H1 (cell line): ENCODE data around the gene ADGRD2. TPM values are rescaled to one million over a fixed set of nuclear protein-coding genes. Genes with fewer than 3 reads are reported as not detected.

ENCODE experiments used
- CTCF ChIA-PET: fragments of 300-600 bp; sonication (Branson Sonifier 250); formaldehyde crosslinking; loops from one replicate; lab custom pipeline; 2021; ENCODE audit not compliant: partially characterized antibody; lab: Charles Lee
- POLR2A ChIA-PET: fragments of 300-600 bp; sonication (Branson Sonifier 250); formaldehyde crosslinking; loops from one replicate; lab custom pipeline; 2021; ENCODE audit warnings: inconsistent platforms; ENCODE audit not compliant: partially characterized antibody; lab: Charles Lee
- DNase-seq, 2 experiments: peaks; one replicate each; pipeline versions ENCODE4 v3.0.0 to v3.0.0-alpha.2; 2010 to 2022; ENCODE audit warnings: low spot score in 2 of 2, low read depth in 1 of 2, mixed read lengths in 1 of 2
- FAIRE-seq: peaks from 2 replicates; lab custom pipeline; 2011; peaks lifted over from hg19 to GRCh38; lab: Jason Lieb, UNC
- H2AFZ ChIP-seq: 2 replicates; pipeline ENCODE4 v1.8.1; 2012; ENCODE audit warnings: low read length, inconsistent platforms
- H2AK5ac ChIP-seq: 2 replicates; pipeline ENCODE4 v1.6.1; 2013; ENCODE audit warnings: low read depth, low read length
- H2BK120ac ChIP-seq: replicated peaks from 2 replicates; pipeline ENCODE3; 2013; ENCODE audit warnings: low read depth, low read length, inconsistent platforms
- H2BK12ac ChIP-seq: 2 replicates; pipeline ENCODE4 v1.6.1; 2013; ENCODE audit warnings: low read depth, low read length
- H2BK15ac ChIP-seq: 2 replicates; pipeline ENCODE4 v1.6.1; 2013; ENCODE audit warnings: low read length
- H2BK20ac ChIP-seq: 2 replicates; pipeline ENCODE4 v1.6.1; 2013; ENCODE audit warnings: low read length
- H2BK5ac ChIP-seq: 2 replicates; pipeline ENCODE4 v1.6.1; 2013; ENCODE audit warnings: low read depth, low read length
- H3K14ac ChIP-seq: 2 replicates; pipeline ENCODE4 v1.6.1; 2013; ENCODE audit warnings: inconsistent platforms; ENCODE audit not compliant: insufficient read length
- H3K18ac ChIP-seq: 2 replicates; pipeline ENCODE4 v1.6.1; 2013; ENCODE audit warnings: low read length; ENCODE audit errors: extremely low read depth
- H3K23ac ChIP-seq: 2 replicates; pipeline ENCODE4 v1.6.1; 2013; ENCODE audit warnings: inconsistent platforms; ENCODE audit not compliant: insufficient read length
- H3K23me2 ChIP-seq: 2 replicates; pipeline ENCODE4 v1.6.1; 2013; ENCODE audit warnings: low read depth, low read length
- H3K27ac ChIP-seq: 2 replicates; pipeline ENCODE4 v1.6.1; 2011; ENCODE audit warnings: low read depth, low read length, inconsistent platforms
- H3K27me3 ChIP-seq, 4 experiments: replicated peaks in 1 of 4; 1 replicate in 1 of 4; 2 replicates in 3 of 4; pipeline versions ENCODE4 v1.6.1 to v1.8.1; 2011 to 2013; ENCODE audit warnings: low read length in 3 of 4, mild to moderate bottlenecking in 3 of 4, inconsistent platforms in 2 of 4, mixed read lengths in 2 of 4, moderate library complexity in 1 of 4; ENCODE audit not compliant: control insufficient read depth in 3 of 4, insufficient read depth in 3 of 4; ENCODE audit errors: extremely low read depth in 1 of 4
- H3K36me3 ChIP-seq, 4 experiments: 2 replicates each; pipeline versions ENCODE4 v1.6.1 to v1.8.1; 2011 to 2013; ENCODE audit warnings: mild to moderate bottlenecking in 4 of 4, low read length in 3 of 4, moderate library complexity in 2 of 4, control low read depth in 1 of 4, inconsistent platforms in 1 of 4; ENCODE audit not compliant: insufficient read depth in 4 of 4, control insufficient read depth in 2 of 4
- H3K4ac ChIP-seq: replicated peaks from 2 replicates; pipeline ENCODE3; 2013; ENCODE audit warnings: low read length, low read depth, mixed read lengths, inconsistent platforms; ENCODE audit not compliant: insufficient read length
- H3K4me1 ChIP-seq, 4 experiments: replicated peaks in 1 of 4; 1 replicate in 1 of 4; 2 replicates in 3 of 4; pipeline versions ENCODE4 v1.6.1 to v1.8.1; 2011 to 2013; ENCODE audit warnings: low read length in 3 of 4, inconsistent platforms in 2 of 4, mixed read lengths in 1 of 4; ENCODE audit not compliant: insufficient read depth in 4 of 4, control insufficient read depth in 3 of 4
- H3K4me2 ChIP-seq, 2 experiments: 2 replicates each; pipeline versions ENCODE4 v1.6.1 to v1.8.1; 2011 to 2013; ENCODE audit warnings: low read depth in 2 of 2, low read length in 2 of 2, control low read depth in 1 of 2, inconsistent platforms in 1 of 2, mild to moderate bottlenecking in 1 of 2; ENCODE audit not compliant: insufficient read depth in 1 of 2
- H3K4me3 ChIP-seq, 4 experiments: fragments of 200-600, 300-600 bp in 1 of 4; sonication (generic), shearing (Covaris generic), sonication (Bioruptor Twin) in 1 of 4; 2 replicates each; pipeline versions ENCODE4 v1.5.1 to v1.8.1; 2011 to 2016; ENCODE audit warnings: low read length in 4 of 4, low read depth in 3 of 4, control low read depth in 2 of 4, inconsistent platforms in 2 of 4, mild to moderate bottlenecking in 2 of 4, mixed read lengths in 1 of 4, moderate library complexity in 1 of 4; ENCODE audit not compliant: insufficient read depth in 2 of 4; ENCODE audit errors: extremely low read depth in 1 of 4
- H3K56ac ChIP-seq: replicated peaks from 2 replicates; pipeline ENCODE3; 2013; ENCODE audit warnings: low read depth, mild to moderate bottlenecking, mixed read lengths, low read length, inconsistent platforms; ENCODE audit not compliant: insufficient read length
- H3K79me1 ChIP-seq: 2 replicates; pipeline ENCODE4 v1.6.1; 2013; ENCODE audit warnings: low read depth, low read length, control low read depth
- H3K79me2 ChIP-seq, 2 experiments: 2 replicates each; pipeline versions ENCODE4 v1.6.1 to v1.8.1; 2012 to 2013; ENCODE audit warnings: low read length in 2 of 2, mild to moderate bottlenecking in 2 of 2, inconsistent platforms in 1 of 2; ENCODE audit not compliant: insufficient read depth in 2 of 2, control insufficient read depth in 1 of 2
- H3K9ac ChIP-seq, 4 experiments: replicated peaks in 1 of 4; 1 replicate in 1 of 4; 2 replicates in 3 of 4; pipeline versions ENCODE4 v1.6.1 to v1.8.1; 2011 to 2013; ENCODE audit warnings: low read depth in 3 of 4, low read length in 3 of 4, control low read depth in 2 of 4, mild to moderate bottlenecking in 2 of 4, moderate library complexity in 2 of 4, inconsistent platforms in 1 of 4; ENCODE audit errors: extremely low read depth in 1 of 4
- H3K9me3 ChIP-seq, 2 experiments: 2 replicates each; pipeline versions ENCODE4 v1.6.1 to v1.8.1; 2012 to 2013; ENCODE audit warnings: mild to moderate bottlenecking in 2 of 2, moderate library complexity in 2 of 2, control low read depth in 1 of 2, inconsistent platforms in 1 of 2, low read depth in 1 of 2, low read length in 1 of 2, mixed read lengths in 1 of 2; ENCODE audit not compliant: insufficient read depth in 2 of 2
- H4K20me1 ChIP-seq, 2 experiments: replicated peaks in 1 of 2; 2 replicates each; pipeline versions ENCODE3 to v1.8.1; 2011 to 2013; ENCODE audit warnings: inconsistent platforms in 2 of 2, low read length in 2 of 2, mild to moderate bottlenecking in 1 of 2; ENCODE audit not compliant: insufficient read depth in 2 of 2, control insufficient read depth in 1 of 2
- H4K5ac ChIP-seq: 2 replicates; pipeline ENCODE4 v1.6.1; 2013; ENCODE audit warnings: low read length, low read depth, mixed read lengths, inconsistent platforms; ENCODE audit not compliant: insufficient read length
- H4K8ac ChIP-seq: 2 replicates; pipeline ENCODE4 v1.8.0; 2013; ENCODE audit warnings: mild to moderate bottlenecking, moderate library complexity, low read length, inconsistent platforms; ENCODE audit not compliant: insufficient read depth; ENCODE audit errors: extremely low read depth
- H4K91ac ChIP-seq: replicated peaks from 2 replicates; pipeline ENCODE3; 2013; ENCODE audit warnings: low read length, mixed read lengths, inconsistent platforms; ENCODE audit not compliant: insufficient read length
- ATF3 ChIP-seq: IDR thresholded peaks from 2 replicates; pipeline ENCODE4 v1.6.1; 2011; ENCODE audit warnings: low read depth, mild to moderate bottlenecking, low read length; ENCODE audit not compliant: insufficient read depth
- BRCA1 ChIP-seq: IDR thresholded peaks from 2 replicates; pipeline ENCODE4 v1.6.1; 2012; ENCODE audit warnings: low read depth, low read length, improper control_type of control experiment
- HDAC2 ChIP-seq, 2 experiments: fragments of 300-600 bp in 1 of 2; sonication (generic) in 1 of 2; IDR thresholded peaks; 2 replicates each; pipeline ENCODE4 v1.6.1; 2011 to 2012; ENCODE audit warnings: low read depth in 2 of 2, low read length in 2 of 2, mild to moderate bottlenecking in 2 of 2, moderate library complexity in 2 of 2, borderline replicate concordance in 1 of 2, inconsistent platforms in 1 of 2
- JUND ChIP-seq: IDR thresholded peaks from 2 replicates; pipeline ENCODE4 v1.6.1; 2011; ENCODE audit warnings: mild to moderate bottlenecking, improper control_type of control experiment, low read length
- MAFK ChIP-seq: IDR thresholded peaks from 2 replicates; pipeline ENCODE4 v1.6.1; 2012; ENCODE audit warnings: low read depth, mild to moderate bottlenecking, improper control_type of control experiment, low read length
- POU5F1 ChIP-seq: IDR thresholded peaks from 2 replicates; pipeline ENCODE4 v1.6.1; 2011; ENCODE audit warnings: low read depth, mild to moderate bottlenecking, low read length, moderate library complexity
- USF2 ChIP-seq: IDR thresholded peaks from 2 replicates; pipeline ENCODE4 v1.6.1; 2011; ENCODE audit warnings: low read length, improper control_type of control experiment
- WGBS, 2 experiments: shearing (Covaris generic) in 1 of 2; methylation state at CpG; one replicate each; pipeline versions ENCODE4 v1.1.6 to v1.1.7; 2013 to 2015; ENCODE audit warnings: low lambda C conversion rate in 2 of 2, mixed read lengths in 2 of 2, inconsistent platforms in 1 of 2, low coverage in 1 of 2, missing lambda C conversion rate in 1 of 2; ENCODE audit not compliant: insufficient replicate concordance in 2 of 2, insufficient coverage in 1 of 2, insufficient read length in 1 of 2; ENCODE audit errors: extremely low coverage in 1 of 2, missing lambda C conversion rate in 1 of 2; 5-methylcytosine and 5-hydroxymethylcytosine counted together
- long read RNA-seq, 2 experiments: library from RNA in 1 of 2; library from capped mRNA in 1 of 2; stranded (forward); transcript quantifications; one replicate each; pipeline ENCODE4 v2.0.0, GENCODE V29; 2021; ENCODE audit warnings: inconsistent platforms in 1 of 2
- polyA minus RNA-seq, 3 experiments: library from RNA; depleted of rRNA, polyadenylated mRNA; stranded (reverse); fragments of >200 nt; gene quantifications; 1 replicate in 2 of 3; 2 replicates in 1 of 3; pipeline ENCODE4 v1.2.3, GENCODE V29; 2011
- polyA plus RNA-seq, 7 experiments: library from polyadenylated mRNA; depleted of rRNA in 3 of 7; stranded (reverse) in 5 of 7; unstranded in 2 of 7; fragments of >200 nt in 5 of 7; fragments of 200-250 nt in 2 of 7; gene quantifications; 1 replicate in 5 of 7; 2 replicates in 1 of 7; 4 replicates in 1 of 7; pipeline versions ENCODE4 v1.2.1 to v1.2.3, GENCODE V29; 2011 to 2013; ENCODE audit warnings: missing spikeins in 2 of 7, mixed read lengths in 2 of 7
- total RNA-seq: library from RNA; stranded (reverse); fragmentation: NEBNext Ultra II Directional; extraction: Animal tissue kit (Norgen Biotek cat#: 25700); gene quantifications from 2 replicates; pipeline ENCODE4 v1.2.1, GENCODE V29; 2021

The ADGRD2 gene
- total RNA-seq = 1.1 and 1.4 TPM in 2 replicates
- 0.41 and 1.2 TPM in 2 replicates for polyA plus RNA-seq (2011; rRNA removed)
- 0.97 TPM for polyA plus RNA-seq (2011; cell fraction: cytosol; rRNA removed)
- polyA plus RNA-seq (2011; cell fraction: nucleus; rRNA removed) = 6.4 TPM
- polyA plus RNA-seq (2012, experiment 1 of 2) = 0.18 to 1.4 TPM (median 0.68 TPM) in 4 replicates
- polyA plus RNA-seq (2012, experiment 2 of 2) = 0.13 TPM
- polyA plus RNA-seq (2013, experiment 1 of 2) = 0.36 TPM
- polyA plus RNA-seq (2013, experiment 2 of 2) = 0.42 TPM
- polyA minus RNA-seq (2011; rRNA and poly(A)+ RNA removed) = 0.32 and 2.0 TPM in 2 replicates
- 2.3 TPM for polyA minus RNA-seq (2011; cell fraction: cytosol; rRNA and poly(A)+ RNA removed)
- polyA minus RNA-seq (2011; cell fraction: nucleus; rRNA and poly(A)+ RNA removed) = 4.8 TPM
- long read RNA-seq, experiment 1 = 0 reads
- long read RNA-seq, experiment 2 = 0 reads

GRCh38 chr9:124450241-124450924 lies at the start of gene ADGRD2:
Gene ADGRD2, plus strand, starts transcription at chr9:124450451. Its CDS starts 1,216 bp downstream, at chr9:124451667.
- Histone ChIP-seq H3K79me2 (no peaks in the 10 kb centered on the region), H3K9ac (peak within 1 kb of the TSS in 2 of 4 experiments; percentile 6 to 16; a peak in 2 of 7 replicates), H3K18ac (peak within 1 kb of the TSS; percentile 26; the same call in 1 of the 2 replicates), H2AFZ (peak within 1 kb of the TSS; percentile 90; the same call in 1 of the 2 replicates), H2BK12ac (peak within 1 kb of the TSS; percentile 53; the same call in 1 of the 2 replicates), H2BK20ac (0 out of 2 replicates have a peak within 1 kb of the TSS, but pooled peaks have one; percentile 21), H3K14ac (no peak within 1 kb of the TSS), H3K4me2 (peak within 1 kb of the TSS; percentile 80), H2AK5ac (peak within 1 kb of the TSS; percentile 47; the same call in 1 of the 2 replicates), H4K91ac (peak within 1 kb of the TSS; percentile 20), H4K20me1 (no peaks in the 10 kb centered on the region), H3K36me3 (peaks cover 0 to 3% (median 0%) of the 10 kb centered on the region in 4 experiments; a peak in 1 of 8 replicates), H2BK120ac (no peak within 1 kb of the TSS), H3K9me3 (peaks cover 0 to 4% of the 10 kb centered on the region in 2 experiments; a peak in 2 of 4 replicates), H4K8ac (peak within 1 kb of the TSS; percentile 83), H3K27me3 (peaks cover 10 to 33% (median 25%) of the 10 kb centered on the region in 4 experiments), H3K4ac (no peak within 1 kb of the TSS), H3K79me1 (no peaks in the 10 kb centered on the region), H3K4me3 (peak within 1 kb of the TSS; percentile 20 to 63 (median 42)), H3K27ac (no peak within 1 kb of the TSS; the same call in 1 of the 2 replicates), H3K23ac (no peak within 1 kb of the TSS), H3K4me1 (peaks cover 0 to 20% (median 14%) of the 10 kb centered on the region in 4 experiments; a peak in 6 of 7 replicates), H2BK15ac (peak within 1 kb of the TSS; percentile 88; the same call in 1 of the 2 replicates), H4K5ac (no peak within 1 kb of the TSS), H2BK5ac (peak within 1 kb of the TSS; percentile 18; the same call in 1 of the 2 replicates), H3K23me2 (peaks cover 13% of the 10 kb centered on the region; the same call in 1 of the 2 replicates), H3K56ac (peak within 1 kb of the TSS; percentile 6)
- peak; percentile 70 to 96 for DNase-seq
- POLR2A ChIA-PET = interaction anchor here (1.2 kb wide), 1 partner anchor 47 kb away, joined by 4 read pairs; no protein-coding TSS in a partner anchor
- 7% methylated on average over 25 of the region's 41 CpGs; no CpG with 5 or more reads in 1 of the 2 experiments for WGBS, 2 experiments
- CTCF ChIA-PET = interaction anchor here (0.6 to 2.7 kb wide), 9 partner anchors 14 to 314 kb away, joined by 3 to 10 read pairs (median 4); no protein-coding TSS in a partner anchor
- FAIRE-seq = no peak
- TF ChIP-seq HDAC2 (IDR thresholded peaks at IDR 0.05; ENCODE audit: borderline replicate concordance in 1 of 2, low read depth in 2 of 2, low read length in 2 of 2) (no peak), JUND (no peak), ATF3 (no peak), BRCA1 (no peak), USF2 (no peak), POU5F1 (no peak), MAFK (no peak)
